VCaP (cell line): ENCODE results near the gene TMEM187.
A peak's percentile ranks its signal among the peaks of the same experiment; 100 is the strongest.

Experiments
- H3K27ac ChIP-seq: fragments of 450-650 bp; 2 replicates; pipeline ENCODE4 v1.5.1; 2017
- CTCF ChIP-seq: fragments of 450-650 bp; conservative IDR thresholded peaks from 2 replicates; pipeline ENCODE4 v1.5.1; 2017; ENCODE audit warnings: mild to moderate bottlenecking, moderate library complexity

TMEM187 gene

GRCh38 chrX:153981231-153981630, 8.7 kb downstream of the TMEM187 start:
- no peak overlapping the region for H3K27ac ChIP-seq
- no peak for TF ChIP-seq CTCF

- no peak overlapping the region for H3K27ac ChIP-seq
- no peak for TF ChIP-seq CTCF
Observed at GRCh38 chrX:153981771-153982533, 9.4 kb downstream of the TMEM187 start.

- no peak overlapping the region for H3K27ac ChIP-seq
- no peak for TF ChIP-seq CTCF
Observed at GRCh38 chrX:153983321-153983801, 10.8 kb downstream of the TMEM187 start.

DNA sequence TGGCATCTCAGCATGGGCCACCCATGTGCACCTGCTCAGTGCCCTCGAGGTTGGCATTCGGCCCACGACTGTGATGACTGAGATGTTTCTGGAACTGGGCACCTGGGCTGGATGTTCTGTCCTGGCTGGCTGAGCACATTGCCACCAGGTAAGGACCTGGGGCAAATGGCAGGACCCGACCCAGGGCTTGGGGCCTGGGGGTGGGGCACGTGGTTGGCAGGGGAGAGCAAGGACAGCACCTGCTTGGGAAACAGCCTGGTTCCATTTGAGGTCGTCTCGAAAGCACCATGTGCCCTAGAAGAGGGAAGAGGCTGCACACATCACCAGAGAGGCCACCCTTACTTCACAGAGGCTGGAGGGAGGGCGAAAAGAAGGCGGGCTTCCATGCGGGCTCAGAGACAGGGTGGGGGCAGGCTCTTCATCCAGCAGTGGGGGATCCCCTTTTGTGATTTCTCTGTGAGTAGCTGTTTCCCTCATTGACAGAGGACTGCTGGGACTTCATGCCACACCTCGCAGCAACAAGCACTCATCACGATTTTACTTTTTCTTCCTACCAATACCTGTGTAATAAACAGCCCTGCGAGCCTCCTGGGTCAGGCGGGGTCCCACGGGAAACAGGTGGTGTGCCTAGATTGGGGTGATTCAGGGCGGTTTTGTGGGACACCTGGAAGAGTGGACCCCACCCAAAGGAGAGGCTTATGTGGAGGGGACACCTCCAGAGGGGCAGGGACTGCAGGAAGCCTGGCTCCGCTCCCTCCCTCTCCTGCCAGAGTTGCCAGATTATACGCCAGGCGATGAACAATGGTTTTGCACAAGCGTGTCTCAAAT, 12.0 kb downstream of the TMEM187 start:
- TF ChIP-seq CTCF: no peak
- peak overlapping the region; percentile 36 for H3K27ac ChIP-seq

GRCh38 chrX:153988493-153988892, 15.9 kb downstream of the TMEM187 start:
- no peak overlapping the region for H3K27ac ChIP-seq
- TF ChIP-seq CTCF: no peak

- H3K27ac ChIP-seq: no peak overlapping the region
- no peak for TF ChIP-seq CTCF
Observed at GRCh38 chrX:153989973-153990655, 17.6 kb downstream of the TMEM187 start.
